HPDE6-E6E7 (cell line): ENCODE data around the gene CHRM2.

ENCODE experiments used
- DNase-seq: peaks from one replicate; pipeline ENCODE4 v3.0.0; 2011; ENCODE audit warnings: missing footprints; ENCODE audit errors: extremely low spot score

The CHRM2 gene

DNA sequence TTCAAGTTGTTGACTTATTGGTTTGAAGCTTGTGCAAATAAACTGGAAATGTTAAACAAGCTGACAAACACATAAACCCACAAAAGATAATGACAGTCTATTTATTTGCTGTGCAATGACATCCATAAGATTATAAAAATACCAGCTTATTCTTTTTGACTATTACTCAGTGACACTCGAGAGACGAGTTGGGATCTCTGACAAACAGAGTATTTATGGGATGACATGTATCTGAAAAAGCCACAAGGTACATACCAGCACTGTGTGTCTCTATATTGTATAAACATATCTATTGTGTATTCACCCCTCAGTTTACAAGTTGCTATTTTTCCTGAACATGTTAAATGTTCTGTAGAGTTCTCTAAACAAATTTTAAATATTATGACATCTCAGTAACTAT lies 88.9 kb downstream of the CHRM2 start:
- DNase-seq = no peak

DNA sequence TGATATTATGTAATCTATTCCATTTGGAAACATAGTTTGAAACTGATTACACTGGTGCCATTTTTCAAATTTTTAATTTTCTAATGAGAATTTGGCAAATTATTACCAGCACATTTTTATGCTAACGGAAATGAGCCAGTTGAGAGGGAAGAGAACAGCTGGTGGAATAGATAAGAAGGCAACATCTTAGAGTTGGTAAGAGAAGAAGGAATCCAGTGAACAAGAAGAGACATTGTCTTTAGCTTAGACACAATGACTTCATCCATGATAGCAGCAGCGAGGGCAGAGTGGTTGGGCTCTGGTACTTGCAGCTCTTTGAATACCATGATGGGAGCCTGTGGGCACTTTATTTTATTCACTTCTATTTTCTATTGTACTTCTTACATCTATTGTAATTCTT lies 89.6 kb downstream of the CHRM2 start:
- DNase-seq = no peak

GRCh38 chr7:136964347-136964746 lies 95.9 kb downstream of the CHRM2 start:
- DNase-seq = no peak

DNA sequence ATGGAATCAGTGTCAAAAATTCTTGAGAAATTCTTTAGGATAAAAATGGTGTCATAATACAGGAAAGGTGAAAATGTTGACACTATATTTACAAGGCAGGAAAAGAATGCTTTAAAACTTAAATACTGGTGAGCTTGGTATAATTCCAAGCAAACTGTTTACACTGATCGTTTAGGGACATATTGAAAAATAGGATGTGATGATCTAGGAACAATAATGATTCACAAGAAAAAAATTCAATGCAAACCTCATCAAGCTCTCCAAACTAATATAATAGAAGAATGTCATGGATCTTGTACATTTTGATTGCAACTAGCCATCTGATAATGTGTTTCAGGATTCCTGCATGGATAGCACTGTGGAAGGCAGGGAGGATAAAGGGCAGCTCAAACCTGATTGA lies 98.4 kb downstream of the CHRM2 start:
- no peak for DNase-seq

DNA sequence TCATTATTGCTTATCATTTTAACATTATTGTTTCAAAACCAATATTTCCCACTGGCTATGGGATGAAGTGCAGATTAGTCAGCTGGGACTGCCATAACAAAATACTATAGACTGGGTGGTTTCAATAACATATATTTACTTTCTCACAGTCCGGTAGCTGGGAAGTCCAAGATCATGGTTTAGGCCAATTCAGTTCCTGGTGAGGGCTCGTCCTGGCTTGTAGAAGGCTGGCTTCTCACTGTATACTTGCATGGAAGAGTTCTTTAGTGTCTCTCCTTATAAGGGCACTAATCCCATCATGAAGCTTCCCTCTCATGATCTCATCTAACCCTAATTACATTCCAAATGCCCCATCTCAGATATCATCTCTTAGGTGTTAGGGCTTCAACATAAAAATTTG lies 101.3 kb downstream of the CHRM2 start:
- DNase-seq = no peak

DNA sequence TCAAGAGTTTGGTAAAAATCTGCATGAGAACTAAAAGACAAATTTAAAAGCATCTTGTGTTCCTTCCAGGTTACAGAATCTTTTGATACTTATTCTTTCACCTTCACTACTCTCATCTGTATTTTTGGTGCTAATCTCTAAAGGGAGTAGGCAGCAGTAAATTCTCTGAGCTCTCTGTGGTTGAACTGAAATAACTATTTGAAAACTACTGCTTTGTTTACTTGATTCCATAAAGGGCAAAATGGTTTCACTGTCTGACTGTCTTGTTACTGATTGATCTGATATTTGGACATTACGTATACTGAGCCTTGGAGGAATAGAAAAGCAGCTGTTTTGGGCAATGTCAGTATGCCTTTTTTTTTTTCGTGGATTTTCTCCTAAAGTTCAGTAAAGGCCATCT lies 103.3 kb downstream of the CHRM2 start:
- DNase-seq = no peak

DNA sequence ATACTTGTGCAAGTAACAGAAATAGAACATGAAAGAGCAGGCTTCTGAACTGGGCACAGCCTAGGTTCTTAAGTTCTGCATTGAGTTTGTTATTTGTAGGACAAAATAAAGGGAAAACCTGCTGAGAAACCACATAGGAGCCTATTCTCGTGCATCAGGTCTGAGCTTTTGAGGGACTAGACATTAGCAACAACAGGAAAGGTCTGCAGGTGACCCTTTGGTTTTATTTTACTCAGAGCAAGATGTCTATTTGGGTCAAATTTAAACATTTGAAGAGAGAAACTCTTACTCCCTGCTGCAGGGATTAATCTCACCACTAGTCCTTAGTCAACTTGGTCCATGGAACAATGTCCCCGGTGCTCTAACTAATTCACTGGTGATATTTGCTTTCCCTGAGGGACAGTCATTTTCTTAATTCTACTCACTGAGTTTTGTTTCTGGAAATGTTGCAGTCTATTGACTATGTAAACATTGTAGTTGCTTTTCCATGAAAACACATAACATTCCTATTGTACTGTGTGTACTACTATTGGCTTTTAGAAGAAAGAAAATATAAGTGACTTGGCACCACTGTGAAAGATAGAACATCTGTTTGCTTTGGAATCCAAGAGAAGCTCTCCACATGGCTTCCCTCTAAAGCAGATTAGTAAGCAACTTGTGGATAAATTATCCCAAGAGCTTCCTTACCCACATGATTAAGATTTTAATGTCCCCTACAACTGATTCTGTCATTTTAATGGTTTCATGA lies 108.2 kb downstream of the CHRM2 start:
- no peak for DNase-seq

- DNase-seq = no peak
These were observed 124.9 kb downstream of the CHRM2 start for GRCh38 chr7:136993377-136993776.

DNA sequence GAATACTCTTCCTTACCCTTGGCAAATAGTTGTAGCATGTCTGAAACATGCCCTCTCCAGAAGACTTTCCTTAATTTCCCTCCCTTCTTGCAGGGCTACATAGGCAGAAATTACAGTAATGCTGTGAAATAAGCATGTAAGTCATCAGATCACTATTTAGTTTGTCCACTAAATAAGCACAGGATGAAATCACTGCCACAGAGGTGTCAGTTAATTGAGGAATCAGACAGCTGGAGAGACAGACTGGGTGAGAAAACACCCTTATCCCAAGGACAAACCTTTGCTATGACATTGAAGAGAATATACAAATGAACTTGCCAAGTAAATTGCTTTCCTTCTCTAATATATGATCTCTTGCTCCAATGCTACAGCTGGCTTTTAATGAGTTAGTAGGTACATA lies 129.3 kb downstream of the CHRM2 start:
- DNase-seq = no peak

DNA sequence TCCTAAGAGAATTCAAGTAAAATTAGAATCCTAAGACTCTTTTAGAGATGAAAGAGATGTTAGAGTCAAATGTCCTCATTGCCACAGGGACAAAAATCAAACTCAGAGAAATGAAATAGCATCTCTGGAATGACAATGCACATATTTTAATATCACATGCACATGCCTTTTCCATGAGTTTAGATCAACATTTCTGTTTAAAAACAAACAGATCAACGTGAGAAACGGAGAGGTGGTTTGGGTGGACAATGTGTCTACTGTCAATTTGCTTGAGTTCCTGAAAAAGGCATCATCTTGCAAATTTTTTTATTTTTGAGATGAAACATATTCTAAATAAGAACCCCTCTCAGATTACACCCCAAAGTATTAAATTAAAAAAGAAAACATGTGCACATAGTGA lies 130.0 kb downstream of the CHRM2 start:
- DNase-seq = no peak

DNA sequence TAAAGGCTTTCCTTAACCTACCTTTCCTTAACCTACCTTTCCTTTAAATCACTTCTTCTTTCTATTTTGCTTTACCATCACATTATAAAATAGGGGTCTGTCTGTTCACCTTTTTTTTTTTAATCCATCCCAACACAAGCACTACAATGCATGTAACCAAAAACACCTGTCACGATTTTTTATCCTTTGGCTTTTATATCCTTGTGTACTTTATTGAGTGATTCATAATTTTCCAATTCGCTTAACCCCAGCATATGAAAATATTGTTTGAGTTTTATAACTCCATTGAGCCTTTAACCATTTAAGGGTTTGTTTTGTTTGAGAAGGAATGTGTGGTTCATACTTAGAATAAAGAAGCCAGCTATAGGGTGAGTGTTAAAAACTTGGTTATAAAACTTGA lies 132.2 kb downstream of the CHRM2 start:
- no peak for DNase-seq

GRCh38 chr7:137001041-137001440 lies 132.6 kb downstream of the CHRM2 start:
- no peak for DNase-seq

DNA sequence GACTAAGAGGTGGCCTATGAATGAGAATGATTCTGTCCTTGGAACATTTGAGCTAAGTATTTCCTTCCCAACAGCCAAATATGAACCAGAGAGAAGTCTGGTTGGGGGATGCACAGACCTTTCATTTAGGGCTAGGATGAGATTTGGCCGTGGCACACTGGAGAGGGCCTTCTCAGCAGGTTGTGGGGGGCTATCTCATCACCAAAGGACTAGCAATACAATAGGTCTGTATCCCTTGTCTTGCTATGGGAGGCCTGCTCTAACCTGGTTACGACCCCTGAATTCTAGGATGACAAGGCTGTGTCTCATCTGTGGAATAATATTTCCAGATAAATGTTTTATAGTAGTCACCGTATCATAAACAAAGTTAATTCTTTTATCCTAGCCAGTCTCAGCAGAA lies 133.0 kb downstream of the CHRM2 start:
- DNase-seq = no peak

- DNase-seq = no peak
These were observed 134.6 kb downstream of the CHRM2 start for GRCh38 chr7:137003086-137003485.

GRCh38 chr7:137003566-137003965 lies 135.1 kb downstream of the CHRM2 start:
- DNase-seq = no peak

- DNase-seq = no peak
These were observed 137.4 kb downstream of the CHRM2 start for GRCh38 chr7:137005873-137006272.

DNA sequence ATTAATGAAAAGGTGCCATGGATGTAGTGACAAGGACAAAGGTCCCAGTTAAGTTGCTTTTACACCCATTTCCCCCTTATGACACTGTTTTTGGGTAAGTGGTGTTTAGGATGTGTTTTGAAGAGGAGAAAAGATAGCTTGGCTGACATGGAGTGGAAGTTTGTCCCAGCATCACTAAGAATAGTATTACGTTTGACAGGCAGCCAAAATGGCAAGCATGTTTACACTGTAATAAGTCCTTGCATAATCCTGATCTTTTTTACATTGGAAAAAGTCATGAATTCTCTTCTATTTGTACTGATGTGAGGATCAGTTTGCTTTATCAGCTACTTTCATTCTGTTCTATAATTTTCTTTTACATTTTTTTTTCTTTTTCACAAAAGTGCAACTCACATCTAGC lies 137.8 kb downstream of the CHRM2 start:
- DNase-seq = no peak

DNA sequence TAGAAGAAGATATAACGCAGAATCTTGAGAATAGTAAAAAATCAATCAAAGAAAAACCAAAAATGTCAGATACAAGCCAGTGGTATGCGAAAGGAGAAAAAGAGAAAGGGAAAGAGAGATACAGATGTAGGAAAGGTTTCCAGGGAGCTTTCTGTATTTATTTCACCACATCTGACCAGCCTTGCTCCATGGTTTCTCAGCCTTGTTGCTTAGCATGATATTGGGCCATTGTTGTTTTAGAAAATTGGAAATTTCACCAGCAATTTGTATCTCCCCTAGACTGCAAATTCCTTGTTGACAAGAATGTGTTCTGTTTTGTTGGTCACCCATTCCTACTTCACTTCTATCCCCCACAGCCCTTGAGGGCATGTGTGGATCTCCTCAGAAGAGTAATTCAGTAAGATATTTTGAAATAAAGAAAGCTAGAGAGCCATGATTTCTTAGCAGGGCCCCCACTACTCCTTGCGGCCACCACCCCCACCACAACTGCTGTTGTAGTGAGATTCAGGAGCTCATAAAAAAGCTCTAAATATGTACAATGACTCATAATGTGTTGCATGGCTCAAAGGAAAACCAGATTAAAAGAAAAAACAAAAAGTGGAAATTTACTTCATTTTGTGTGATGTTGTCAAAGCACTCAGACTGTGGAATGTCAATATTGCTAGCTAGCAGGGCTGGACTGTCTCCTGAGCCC lies 138.7 kb downstream of the CHRM2 start:
- no peak for DNase-seq

GRCh38 chr7:137009404-137009803 lies 141.0 kb downstream of the CHRM2 start:
- no peak for DNase-seq

GRCh38 chr7:137015015-137015414 lies 146.6 kb downstream of the CHRM2 start:
- DNase-seq = no peak

DNA sequence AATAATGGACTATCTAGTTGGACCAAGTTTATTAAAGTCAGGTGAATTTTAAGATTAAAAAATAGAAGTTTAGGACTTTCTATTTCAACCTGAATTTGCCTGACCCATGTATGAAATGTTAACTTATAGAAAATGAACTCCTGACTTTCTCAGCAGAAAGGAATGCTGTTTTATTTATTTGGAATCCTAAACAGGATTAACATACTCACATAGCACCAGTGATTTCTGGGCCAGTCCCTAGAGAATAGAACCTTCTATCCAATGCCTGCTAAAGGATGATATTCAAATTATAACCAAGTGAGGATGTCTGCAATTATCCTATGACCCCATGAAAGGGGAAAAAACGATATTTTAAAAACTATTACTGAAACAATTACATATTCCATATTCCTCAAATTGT lies 148.8 kb downstream of the CHRM2 start:
- DNase-seq = no peak

- no peak for DNase-seq
These were observed 150.0 kb downstream of the CHRM2 start for GRCh38 chr7:137018468-137018867.

DNA sequence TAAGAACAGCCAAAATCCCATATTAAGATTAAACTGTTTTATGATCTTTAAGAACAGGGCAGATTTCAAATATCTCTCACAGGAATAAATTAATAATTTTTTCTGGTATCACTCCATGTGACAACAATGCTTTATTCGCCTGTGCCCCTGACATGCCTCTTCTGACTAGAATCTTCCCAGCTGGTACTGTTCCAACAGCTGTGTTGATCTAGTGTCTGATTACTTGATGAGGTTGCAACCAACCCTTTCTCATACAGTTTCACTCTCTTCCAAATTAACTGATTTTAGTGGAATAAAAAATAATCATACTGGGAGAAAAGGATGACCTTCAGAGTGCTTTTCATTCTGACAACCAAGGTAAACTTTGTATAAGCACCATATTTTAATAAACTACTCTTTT lies 151.9 kb downstream of the CHRM2 start:
- no peak for DNase-seq
